ELF-1 (cell line): ENCODE data around the gene PRLR.

Experiments used
- DNase-seq: peaks from one replicate; pipeline ENCODE4 v3.0.0-alpha.2; 2016; ENCODE audit warnings: low read depth, low spot score

The PRLR gene

DNA sequence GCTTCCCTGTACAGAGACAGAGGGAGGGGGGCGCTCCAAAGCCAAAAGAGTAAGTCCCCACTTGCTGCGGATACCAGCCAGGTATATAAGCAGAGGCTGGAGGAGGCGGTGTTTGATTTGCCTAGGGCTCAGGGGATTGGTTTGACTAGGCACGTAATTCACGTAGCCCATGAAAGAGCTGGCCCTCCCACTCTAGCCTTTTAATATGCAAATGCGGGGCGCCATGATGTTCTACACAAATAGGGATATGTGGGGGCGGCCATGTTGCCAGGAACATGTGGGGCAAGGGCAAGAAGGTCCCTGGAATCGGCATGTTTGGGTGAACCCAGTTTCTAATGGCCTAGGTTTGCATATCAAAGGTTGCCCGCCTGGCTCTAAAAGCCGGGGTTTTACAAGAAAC, 3.3 kb upstream of the PRLR start:
- DNase-seq: peak; percentile 24

DNA sequence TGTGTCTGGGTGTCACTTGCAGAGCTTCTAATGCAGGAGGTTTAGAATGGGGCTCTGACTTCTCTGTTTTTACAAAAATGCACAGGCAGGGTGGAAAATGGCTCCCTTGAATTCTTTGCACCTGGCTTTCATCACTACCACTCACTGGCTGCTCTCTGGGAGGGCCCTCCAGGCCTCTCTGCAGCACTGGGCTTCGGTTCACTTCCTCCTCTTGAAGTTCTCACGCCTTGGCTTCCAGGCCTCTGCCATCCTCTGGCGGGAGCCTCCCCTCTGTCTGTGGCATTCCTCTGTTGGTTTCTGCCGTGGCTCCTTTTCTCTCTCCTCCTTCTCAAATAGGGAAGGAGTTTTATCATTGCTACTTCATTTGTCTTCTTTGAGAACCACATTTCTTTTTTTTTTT, 2.8 kb upstream of the PRLR start:
- peak; percentile 20 for DNase-seq

DNA sequence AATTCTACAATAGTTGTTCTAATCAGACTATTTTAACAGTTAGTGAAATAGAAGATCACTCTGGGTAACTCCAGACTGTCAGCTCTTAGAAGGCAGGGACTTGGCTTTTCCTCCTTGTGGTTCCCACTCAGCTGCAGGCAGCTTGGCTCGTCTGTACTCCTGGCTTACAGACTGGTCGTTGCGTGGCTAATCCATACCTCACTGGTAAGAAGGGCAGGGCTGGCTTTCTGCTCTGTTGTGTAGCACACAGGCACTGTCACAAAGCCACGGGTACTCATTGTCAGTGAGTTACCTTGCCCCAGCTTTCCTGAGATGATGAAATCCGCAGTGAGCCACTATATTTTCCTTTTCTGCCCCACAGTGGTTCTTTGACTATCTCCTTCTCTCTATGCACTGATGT, 1.8 kb upstream of the PRLR start:
- no peak for DNase-seq

DNA sequence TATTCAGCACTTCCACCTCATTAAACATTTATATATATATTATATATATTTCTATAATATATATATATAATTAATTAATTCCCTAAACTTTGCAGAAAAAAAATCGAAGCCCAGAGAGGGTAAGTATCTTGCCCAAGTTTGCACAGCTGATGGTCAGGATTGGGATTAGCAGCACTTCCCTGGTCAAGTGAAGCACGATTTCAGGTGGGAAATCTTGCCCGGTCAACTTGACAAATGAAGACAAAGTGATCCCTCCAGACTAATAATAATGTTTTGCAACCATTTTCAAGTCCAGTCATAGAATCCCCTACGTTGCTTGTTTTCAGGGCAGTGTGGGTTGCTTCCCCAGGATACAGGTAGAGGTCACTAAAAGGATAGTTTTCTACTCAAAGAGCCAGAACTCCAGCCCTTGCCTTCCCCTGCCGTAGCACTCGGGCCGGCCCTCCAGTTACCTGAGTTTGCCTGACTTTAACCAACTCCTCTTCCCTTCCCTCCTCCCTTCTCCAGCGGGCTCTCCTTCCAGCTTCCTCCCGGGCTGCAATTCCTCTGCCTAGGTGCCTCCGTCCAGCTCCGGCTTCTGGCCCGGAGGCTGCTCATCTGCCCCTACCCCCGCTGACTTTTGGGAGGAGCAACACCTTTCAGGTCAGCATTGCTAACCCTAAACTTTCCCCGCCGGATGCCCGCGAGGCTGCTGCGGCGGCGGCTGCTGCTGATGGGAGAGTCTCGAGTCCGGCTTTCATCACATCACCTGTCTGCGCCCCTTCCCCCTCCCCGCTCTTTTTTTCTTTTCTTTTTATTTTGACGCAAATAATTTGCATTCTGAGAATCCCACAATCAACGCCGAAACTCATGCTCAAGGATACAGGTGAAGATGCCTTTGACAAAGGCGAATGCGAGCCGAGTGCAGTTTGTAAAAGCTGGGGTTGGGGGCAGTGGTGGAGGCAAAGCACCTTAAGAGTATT, 930 bp downstream of the PRLR start:
- peak; percentile 92 for DNase-seq

DNA sequence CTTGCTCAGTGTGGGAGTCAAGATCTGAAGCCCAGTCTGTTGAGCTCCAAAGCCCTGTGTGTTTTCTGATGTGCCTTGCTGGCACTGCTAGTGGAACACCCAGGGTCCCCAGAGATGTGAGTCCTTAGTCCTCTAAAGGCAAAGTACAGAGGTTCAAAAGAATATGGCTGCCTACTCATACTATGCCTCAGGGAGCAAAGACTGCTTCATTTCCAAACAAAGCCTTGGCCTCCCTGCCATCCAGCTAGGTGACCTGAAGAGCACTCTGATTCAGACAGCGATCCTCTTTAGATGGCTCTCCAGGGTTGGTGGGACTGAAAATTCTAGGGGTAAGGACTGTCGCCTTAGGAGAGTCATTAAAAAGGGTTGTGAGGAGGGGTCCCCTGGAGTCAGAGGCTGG, 2.0 kb downstream of the PRLR start:
- no peak for DNase-seq

DNA sequence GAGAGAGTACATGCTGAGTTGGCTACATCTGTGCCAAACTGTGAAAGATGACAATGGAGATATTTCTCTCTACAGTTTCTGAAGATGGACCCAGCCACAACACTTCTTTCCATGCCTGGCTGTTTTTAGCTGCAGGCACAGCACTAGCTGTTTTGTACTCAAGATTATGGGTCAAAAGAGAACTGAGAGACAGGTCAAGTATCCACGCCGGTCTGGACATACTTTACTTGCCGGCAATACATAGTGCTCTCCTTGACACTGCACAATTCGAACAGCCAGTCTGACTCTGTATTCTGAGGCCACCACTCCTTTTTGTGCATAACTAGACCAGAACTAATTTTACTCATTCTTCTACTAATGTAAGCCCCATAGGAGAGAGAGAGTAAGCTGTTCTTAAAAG, 2.6 kb downstream of the PRLR start:
- no peak for DNase-seq

DNA sequence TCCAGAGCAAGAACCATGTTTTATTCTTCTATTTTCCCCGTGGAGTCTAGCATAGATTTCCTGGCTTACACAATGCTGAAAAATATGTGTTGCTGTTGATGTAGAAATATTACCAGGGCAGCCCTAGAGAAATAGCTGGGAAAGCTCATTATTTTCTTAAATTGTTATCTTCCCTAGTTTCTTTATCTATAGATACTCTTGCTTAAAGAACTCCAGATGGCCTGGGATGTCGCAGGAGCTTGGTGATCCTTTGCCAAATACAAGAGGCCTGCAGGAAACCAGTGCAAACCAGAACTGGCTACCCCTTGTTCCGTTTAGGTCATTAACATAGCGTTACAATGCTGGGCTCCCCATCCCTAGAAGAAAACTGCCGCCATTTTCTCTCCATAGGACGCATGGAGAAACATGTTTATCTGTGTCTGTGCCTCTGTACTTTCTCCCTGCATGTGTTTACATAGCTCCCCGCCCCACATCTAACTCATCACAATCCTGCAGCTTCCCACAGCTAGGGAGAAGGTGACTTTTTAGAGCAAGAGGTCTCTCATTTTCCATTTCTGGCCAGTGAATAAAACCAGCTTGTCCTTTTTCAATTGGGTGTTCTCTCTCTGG, 6.4 kb downstream of the PRLR start:
- no peak for DNase-seq

DNA sequence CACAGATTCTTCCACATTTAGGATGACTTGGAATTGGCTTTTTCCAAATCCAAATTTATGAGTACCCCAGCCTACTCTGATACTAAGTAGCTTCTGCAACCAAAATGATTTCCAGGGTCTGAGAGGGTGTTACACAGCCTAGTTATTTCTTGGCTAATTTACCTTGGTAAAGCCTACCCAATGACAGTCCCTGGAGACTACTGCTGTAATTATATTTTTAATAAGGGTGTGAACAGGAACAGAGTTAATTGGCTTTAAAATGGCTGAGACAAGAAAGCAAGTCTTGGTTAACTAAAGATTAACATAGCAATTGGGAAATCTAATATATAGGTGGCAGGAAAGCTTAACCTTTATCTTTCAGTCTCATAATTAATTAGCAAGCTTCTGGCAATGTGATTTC, 9.3 kb downstream of the PRLR start:
- DNase-seq: no peak

DNA sequence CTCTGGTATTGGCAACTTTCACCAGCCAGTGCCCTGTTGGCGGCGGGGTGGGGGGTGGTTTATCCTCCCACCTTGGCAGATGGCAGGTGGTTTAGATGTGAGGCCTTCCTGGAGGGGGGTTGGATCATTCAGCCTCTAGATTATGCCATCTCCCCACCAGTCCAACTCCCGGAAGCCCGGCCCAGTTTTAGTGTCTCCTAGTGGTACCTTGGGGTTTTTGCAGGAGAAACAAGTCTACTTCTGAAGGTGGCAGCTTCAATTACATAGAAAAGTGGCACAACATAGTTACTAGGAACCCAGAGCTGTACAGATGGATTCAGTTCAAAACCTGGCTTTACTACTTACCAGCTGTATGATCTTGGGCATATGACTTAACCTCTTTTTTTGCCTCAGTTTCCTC, 11.3 kb downstream of the PRLR start:
- DNase-seq: no peak

DNA sequence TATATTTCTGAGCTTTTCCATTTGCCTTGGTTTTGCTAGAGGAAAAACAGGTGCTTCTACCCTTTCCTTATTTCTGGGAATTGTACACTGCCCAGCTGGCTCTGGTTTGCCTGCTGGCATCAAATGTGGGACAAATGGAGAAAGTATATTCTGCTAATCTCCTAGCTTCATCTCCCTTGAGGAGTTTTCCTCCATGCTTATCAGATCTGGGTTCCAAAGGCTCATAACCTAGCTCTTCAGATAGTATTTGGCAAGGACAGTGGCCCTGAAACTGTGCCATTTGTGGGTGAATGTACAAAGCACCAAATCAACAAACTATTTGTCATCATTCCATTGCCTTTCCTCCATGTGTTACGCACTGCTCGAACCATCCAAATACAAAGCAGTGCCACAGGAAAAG, 16.2 kb downstream of the PRLR start:
- DNase-seq: no peak

DNA sequence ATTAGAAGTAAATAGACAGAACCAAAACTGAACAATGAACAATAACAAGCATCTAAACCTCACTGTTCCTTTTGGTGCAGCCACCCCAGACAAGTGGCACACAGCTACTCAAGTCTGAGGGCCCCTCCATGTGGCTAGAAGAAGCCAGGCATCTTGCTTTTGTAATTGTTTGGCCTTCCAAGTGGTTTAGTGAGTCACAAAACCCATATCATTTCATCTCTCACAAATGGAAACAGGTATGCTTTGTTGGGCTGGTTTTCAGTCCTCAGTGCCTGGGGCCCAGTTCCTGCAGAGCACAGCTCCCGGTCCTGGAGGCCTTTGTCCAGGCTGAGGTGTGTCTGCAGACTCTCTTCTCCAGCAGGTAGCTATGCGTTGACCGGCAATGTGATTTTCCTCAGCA, 16.7 kb downstream of the PRLR start:
- peak; percentile 82 for DNase-seq

DNA sequence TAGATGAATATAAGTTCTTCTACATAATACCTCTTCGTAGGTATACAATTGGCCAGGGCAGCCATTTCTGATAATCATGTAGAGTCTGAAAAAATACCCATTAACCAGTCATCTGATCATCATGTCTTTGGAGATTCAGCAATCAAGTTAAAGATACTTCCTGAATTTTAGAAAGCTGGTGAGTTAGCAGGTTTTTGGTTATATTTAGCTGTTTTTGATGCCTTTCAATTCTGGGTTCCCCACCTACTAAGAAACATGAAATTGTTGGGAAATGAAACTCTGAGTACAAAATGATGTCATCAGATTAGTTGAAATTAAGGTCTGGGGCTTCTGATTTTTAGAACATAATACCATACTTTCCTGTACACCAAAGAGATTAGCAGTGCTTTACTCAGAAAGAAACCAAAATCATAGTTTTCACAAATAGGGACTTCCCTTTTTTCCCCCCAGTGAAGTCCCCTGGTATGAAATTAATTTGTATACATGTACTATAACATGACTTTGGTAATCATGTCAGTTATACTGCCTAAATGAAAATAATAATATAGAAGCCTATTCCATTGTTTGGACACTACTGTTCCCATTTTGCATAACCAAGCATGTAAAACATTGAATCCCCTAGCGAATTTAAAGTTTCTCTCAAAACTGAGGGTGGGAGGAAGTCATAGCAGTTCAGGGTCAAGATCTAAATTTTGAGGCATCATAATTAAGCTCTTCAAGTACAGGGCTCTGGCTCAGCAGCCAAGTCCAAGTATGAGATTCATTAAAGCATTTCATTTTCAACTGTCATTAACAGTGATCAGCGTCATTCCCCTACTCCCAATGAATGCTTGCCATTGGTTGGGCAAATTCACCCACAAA, 17.9 kb downstream of the PRLR start:
- no peak for DNase-seq

DNA sequence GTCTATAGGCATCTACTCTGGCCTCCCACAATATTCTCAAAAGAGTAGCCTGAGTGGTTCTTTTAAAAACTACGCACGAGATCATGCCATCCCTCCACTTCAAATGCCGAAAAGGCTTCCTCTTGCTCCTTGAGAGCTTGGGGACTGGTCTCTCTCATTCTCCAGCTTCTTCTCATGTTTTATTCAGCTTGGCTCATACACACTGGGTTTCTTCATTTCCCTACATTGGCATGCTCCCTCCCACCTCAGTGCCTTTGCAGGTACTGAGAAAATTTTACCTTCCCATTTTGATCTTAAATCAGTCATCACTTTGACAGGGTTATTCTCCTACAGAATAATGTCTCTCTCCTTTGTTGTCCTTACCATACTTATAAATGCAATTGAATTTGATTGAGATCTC, 20.4 kb downstream of the PRLR start:
- DNase-seq: no peak

DNA sequence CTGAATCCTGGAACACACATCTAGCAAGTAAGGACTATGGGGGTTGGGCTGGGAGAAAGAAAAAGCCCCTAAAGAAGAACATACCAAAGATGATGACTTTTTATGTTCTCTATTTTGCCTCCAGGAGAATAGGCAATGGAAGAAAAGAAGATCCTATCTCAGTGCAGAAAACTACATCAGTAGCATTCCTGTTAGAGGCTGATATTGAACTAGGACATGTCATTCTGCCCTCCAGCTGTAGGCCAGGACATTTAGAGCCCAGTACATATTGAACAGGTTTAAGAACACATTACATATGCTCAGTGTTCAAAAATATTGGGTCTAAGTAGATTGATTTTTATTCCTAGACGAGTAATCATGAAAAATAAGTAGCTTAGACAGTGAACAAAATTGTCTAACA, 24.7 kb downstream of the PRLR start:
- no peak for DNase-seq

DNA sequence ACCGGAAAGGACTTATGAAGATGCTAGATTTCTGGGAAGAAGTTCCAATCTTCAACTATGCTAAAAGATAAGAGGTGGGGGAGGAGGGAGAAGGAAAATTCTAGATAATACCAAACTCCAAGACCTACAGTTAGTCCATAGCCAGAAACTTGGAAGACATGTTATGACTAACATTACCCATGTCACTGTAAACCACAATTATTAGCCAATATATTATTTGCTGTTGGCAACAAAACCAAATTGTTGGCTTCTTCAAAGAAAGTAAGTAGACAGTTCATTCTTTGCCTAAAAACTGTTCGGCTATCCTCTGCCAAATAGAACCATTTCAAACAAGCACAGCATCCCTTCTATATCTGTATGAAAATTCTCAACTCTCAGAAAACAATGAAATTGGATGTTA, 25.1 kb downstream of the PRLR start:
- no peak for DNase-seq

DNA sequence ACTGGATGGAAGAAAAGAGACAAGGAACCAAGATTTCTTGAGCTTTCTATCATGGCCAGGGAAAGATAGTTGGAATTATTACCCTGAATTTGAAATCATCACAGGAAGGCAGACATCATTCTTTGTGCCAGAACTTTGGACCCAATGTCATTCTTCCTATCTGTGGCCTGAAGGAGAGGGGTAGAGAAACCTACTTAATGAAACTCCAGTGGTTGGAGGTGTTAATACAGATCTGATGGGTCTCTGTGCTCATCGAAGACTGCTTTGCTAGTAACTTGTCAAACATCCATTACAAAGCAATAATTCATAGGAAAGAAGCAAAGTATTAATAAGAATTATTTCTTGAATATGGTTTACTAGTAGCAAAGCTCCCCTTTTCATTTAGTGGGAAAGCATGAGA, 26.9 kb downstream of the PRLR start:
- no peak for DNase-seq

DNA sequence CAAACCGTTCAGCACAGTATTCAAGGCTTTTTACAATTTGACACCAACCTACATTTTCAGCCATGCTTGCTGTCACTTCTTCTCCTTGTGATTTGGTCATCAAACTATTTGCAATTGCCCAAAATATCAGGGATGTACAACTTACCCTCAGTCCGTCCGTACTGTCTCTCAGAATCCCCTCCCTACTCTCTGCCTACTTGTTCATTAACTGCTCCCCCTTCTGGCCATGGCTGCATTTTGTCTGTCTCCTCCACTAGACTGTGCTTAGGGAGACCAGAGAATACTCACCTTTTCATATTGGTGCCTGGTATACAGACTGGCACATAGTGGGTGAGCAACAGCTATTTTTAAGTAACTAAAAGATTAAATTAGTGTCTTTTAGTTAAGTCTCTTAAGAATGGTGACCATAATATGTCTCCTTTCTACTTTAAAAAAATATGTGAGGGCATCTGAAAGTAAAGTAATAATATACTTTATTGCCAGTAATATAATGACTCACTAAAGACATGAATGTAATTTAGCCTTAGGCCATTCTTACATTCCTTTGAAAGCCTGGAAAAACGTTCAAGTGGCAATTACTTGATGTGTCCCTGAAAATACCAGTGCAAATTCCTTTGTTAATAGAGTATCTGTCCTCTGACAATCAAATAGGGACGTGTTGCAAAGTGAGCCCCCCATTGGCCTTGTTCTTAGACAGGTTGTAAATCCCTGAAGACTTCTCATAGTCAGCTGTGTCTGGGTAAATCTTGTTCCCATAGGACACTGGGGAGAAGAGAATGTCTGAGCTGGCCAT, 27.8 kb downstream of the PRLR start:
- DNase-seq: peak; percentile 51

DNA sequence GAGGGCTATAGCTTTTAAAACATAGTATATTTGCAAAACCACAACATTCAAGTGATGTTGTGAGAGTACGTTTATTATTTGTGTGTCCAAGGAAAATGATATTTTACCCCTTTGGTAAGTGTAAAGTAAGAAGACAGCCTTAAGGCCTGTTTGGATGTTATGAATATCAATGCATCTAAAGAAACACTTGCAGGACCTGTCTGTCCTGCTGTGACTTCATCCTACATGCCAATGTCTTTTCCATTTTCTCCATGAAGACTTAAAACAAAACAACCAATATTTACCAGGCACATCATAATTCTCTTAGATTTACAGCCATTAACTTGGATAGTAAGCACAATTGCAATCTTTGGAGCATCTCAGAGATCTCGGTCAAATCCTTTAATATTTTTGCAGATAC, 29.0 kb downstream of the PRLR start:
- DNase-seq: no peak

DNA sequence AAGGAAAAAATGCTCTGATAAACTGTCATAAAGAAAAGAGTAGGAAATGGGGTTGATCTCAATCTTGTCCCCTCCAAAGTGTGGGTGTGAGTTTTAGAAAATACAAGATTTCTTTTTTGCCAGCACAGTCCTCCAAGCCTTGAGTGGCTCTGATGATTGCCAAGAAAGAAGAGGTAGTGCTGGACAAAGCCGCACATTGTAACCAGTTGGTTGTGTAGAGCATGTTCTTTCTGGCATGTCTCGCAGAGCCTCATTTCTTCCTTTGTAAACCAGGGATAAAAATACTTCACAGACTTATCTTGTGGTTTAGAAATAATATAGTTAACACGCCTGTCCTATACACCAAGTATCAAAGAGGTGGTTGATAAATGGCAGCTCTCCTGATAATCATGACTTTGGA, 30.4 kb downstream of the PRLR start:
- no peak for DNase-seq

DNA sequence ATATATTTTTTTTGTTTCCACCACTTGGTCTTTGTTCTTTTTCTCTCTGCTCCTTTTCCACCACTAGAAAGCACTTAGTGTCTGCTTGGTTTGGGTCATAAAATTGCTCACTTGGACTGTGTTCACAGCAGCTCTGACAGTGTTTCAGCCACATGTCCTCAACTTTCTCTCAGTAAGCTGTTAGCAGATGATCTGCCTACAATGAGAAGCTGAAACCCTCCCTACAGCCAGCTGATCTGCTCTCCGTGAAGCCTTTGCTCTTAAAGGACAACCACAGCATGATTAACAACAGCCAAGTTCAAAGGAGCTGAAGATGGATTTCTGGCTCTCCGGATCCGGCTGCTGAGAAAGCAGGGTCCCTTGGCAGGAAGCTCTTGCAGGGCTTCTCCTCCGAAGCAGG, 31.6 kb downstream of the PRLR start:
- no peak for DNase-seq

DNA sequence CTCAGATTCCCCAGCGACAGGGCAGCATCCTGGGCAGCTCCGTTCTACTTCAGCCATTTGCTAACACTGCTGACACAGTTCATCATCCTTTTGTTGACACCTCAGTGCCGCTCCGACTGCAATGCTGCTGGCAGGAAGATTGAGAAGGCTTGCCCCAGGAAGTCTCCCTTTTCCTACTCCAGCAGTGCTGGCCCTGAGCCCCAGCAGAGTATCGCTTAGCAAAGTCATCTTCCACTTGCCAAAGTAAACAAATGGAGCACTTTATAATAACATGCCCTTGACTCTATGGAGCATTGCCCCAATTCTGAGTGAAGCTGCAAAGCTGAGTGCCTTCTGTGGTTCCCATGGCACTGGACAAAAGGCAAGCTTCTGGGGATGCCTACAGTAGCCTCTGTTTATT, 32.2 kb downstream of the PRLR start:
- no peak for DNase-seq

DNA sequence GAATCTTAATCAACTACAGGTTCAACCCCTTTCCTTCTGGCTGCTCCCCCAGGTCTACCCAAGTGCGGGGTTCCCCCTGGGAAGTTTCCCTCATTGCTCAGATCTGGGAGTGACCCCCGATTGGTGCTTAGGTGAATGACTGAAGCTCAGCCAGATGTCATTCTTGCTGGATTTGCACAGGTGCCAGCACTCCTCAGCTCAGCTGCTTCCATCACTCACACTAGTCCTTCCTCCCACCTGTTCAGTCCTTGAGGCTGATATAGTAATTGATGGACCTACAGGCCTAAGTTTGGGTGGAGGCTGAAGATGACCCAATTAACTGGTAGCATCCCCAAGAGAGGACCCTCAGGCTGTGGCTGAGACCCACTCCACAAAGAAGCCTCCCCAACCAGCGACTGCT, 32.9 kb downstream of the PRLR start:
- no peak for DNase-seq
